GM12878 (cell line): ENCODE measurements around the gene TMEM86B. TPM values are rescaled to one million over a fixed set of nuclear protein-coding genes. Genes with fewer than 3 reads are reported as not detected.

Experiments used
- ATAC-seq: fragments of 200-7000 bp; cut with Tn5 transposase; 3 replicates; pipeline ENCODE4 v1.9.1; 2020; ENCODE audit warnings: mild to moderate bottlenecking, moderate library complexity
- BruUV-seq: library from RNA; stranded (reverse); fragments of 400-500 nt; replicated peaks from 2 replicates; lab custom pipeline; 2021; lab: Mats Ljungman, UMichigan
- CTCF ChIA-PET: fragments of 300-600 bp; sonication (Branson Sonifier 250); formaldehyde crosslinking; extraction: SDS; loops from one replicate; lab custom pipeline; 2021; ENCODE audit warnings: inconsistent platforms; lab: Yijun Ruan, JAX
- POLR2A ChIA-PET: fragments of 350-600 bp; formaldehyde crosslinking; extraction: SDS; loops from one replicate; lab custom pipeline; 2021; ENCODE audit warnings: inconsistent platforms; lab: Charles Lee
- RAD21 ChIA-PET: fragments of 300-600 bp; sonication (Branson Sonifier 250); formaldehyde crosslinking; loops from one replicate; lab custom pipeline; 2023; ENCODE audit warnings: antibody characterized with exemption; ENCODE audit not compliant: unreplicated experiment; lab: Charles Lee
- SMC1A ChIA-PET: fragments of 300-600 bp; sonication (Branson Sonifier 250); formaldehyde crosslinking; loops from one replicate; lab custom pipeline; 2023; ENCODE audit not compliant: unreplicated experiment, uncharacterized antibody; lab: Charles Lee
- DNase-seq: peaks from one replicate; pipeline ENCODE4 v3.0.0-alpha.2; 2011; ENCODE audit warnings: low read depth, low spot score
- FAIRE-seq: peaks from 3 replicates; lab custom pipeline; 2011; peaks lifted over from hg19 to GRCh38; lab: Jason Lieb, UNC
- H2AFZ ChIP-seq: 2 replicates; pipeline ENCODE4 v1.6.0; 2011; ENCODE audit warnings: low read depth, low read length, control low read depth; ENCODE audit not compliant: control insufficient read depth
- H3K27ac ChIP-seq: 2 replicates; pipeline ENCODE4 v1.5.1; 2011; ENCODE audit warnings: control low read depth; ENCODE audit not compliant: control insufficient read depth, insufficient read depth
- H3K27me3 ChIP-seq, 2 experiments: replicated peaks in 1 of 2; 2 replicates each; pipeline versions ENCODE4 v1.6.0 to v1.6.1; 2011; ENCODE audit warnings: low read length in 1 of 2; ENCODE audit not compliant: control insufficient read depth in 2 of 2, insufficient read depth in 2 of 2
- H3K36me3 ChIP-seq, 2 experiments: 2 replicates each; pipeline ENCODE4 v1.5.1; 2011; ENCODE audit warnings: low read length in 1 of 2; ENCODE audit not compliant: control insufficient read depth in 2 of 2, insufficient read depth in 2 of 2
- H3K4me1 ChIP-seq: 2 replicates; pipeline ENCODE4 v1.6.1; 2011; ENCODE audit warnings: mild to moderate bottlenecking, low read length, moderate library complexity, mixed read lengths; ENCODE audit not compliant: control insufficient read depth, insufficient read depth
- H3K4me2 ChIP-seq: 2 replicates; pipeline ENCODE4 v1.6.0; 2011; ENCODE audit warnings: control low read depth; ENCODE audit not compliant: control insufficient read depth, insufficient read depth
- H3K4me3 ChIP-seq: fragments of 200-600 bp; sonication (generic); 2 replicates; pipeline ENCODE4 v1.5.1; 2016
- H3K79me2 ChIP-seq: 2 replicates; pipeline ENCODE4 v1.6.0; 2011; ENCODE audit warnings: low read length; ENCODE audit not compliant: control insufficient read depth, insufficient read depth
- H3K9ac ChIP-seq: 2 replicates; pipeline ENCODE4 v1.8.0; 2011; ENCODE audit warnings: low read length, control low read depth, mixed read lengths; ENCODE audit not compliant: control insufficient read depth, insufficient read depth
- H3K9me3 ChIP-seq: replicated peaks from 3 replicates; pipeline ENCODE4 v1.5.1; 2011; ENCODE audit warnings: mild to moderate bottlenecking, low read length; ENCODE audit not compliant: control insufficient read depth, insufficient read depth
- H4K20me1 ChIP-seq: 2 replicates; pipeline ENCODE4 v1.6.0; 2011; ENCODE audit not compliant: control insufficient read depth, insufficient read depth
- CBX3 ChIP-seq: fragments of 200-600 bp; sonication (generic); IDR thresholded peaks from 2 replicates; pipeline ENCODE4 v1.6.1; 2016; ENCODE audit warnings: low read depth, borderline replicate concordance
- EGR1 ChIP-seq, 2 experiments: IDR thresholded peaks; 1 replicate in 1 of 2; 2 replicates in 1 of 2; pipeline ENCODE4 v1.6.1; 2011 to 2012; ENCODE audit warnings: low read depth in 2 of 2, low read length in 2 of 2, borderline replicate concordance in 1 of 2, mild to moderate bottlenecking in 1 of 2, moderate library complexity in 1 of 2
- ESRRA ChIP-seq: IDR thresholded peaks from 2 replicates; pipeline ENCODE4 v1.6.1; 2012; ENCODE audit warnings: mild to moderate bottlenecking, low read length, improper control_type of control experiment
- POLR2A ChIP-seq: IDR thresholded peaks from 2 replicates; pipeline ENCODE4 v1.6.1; 2011; ENCODE audit warnings: low read depth, mild to moderate bottlenecking, low read length
- RB1 ChIP-seq: fragments of 450-650 bp; formaldehyde crosslinking; IDR thresholded peaks from 2 replicates; pipeline ENCODE4 v1.6.1; 2017; ENCODE audit warnings: mild to moderate bottlenecking, borderline replicate concordance
- SMAD1 ChIP-seq: fragments of 450-650 bp; IDR thresholded peaks from 2 replicates; pipeline ENCODE4 v1.6.1; 2018; ENCODE audit warnings: mild to moderate bottlenecking, low read depth; ENCODE audit not compliant: partially characterized antibody
- SPI1 ChIP-seq: IDR thresholded peaks from 2 replicates; pipeline ENCODE4 v1.6.1; 2011; ENCODE audit warnings: low read depth, mild to moderate bottlenecking, low read length, moderate library complexity, borderline replicate concordance; ENCODE audit not compliant: insufficient read depth
- WRNIP1 ChIP-seq: IDR thresholded peaks from 2 replicates; pipeline ENCODE4 v1.6.1; 2011; ENCODE audit warnings: low read depth, low read length, improper control_type of control experiment, borderline replicate concordance
- WGBS: methylation state at CpG from one replicate; pipeline ENCODE4 v1.1.6; 2016; ENCODE audit warnings: low lambda C conversion rate; ENCODE audit not compliant: insufficient replicate concordance, insufficient coverage; ENCODE audit errors: missing lambda C conversion rate; 5-methylcytosine and 5-hydroxymethylcytosine counted together
- in situ Hi-C: fragments of 300-500 bp; cut with MboI; formaldehyde crosslinking; loops from 9 replicates; pipeline ENCODE4 v1.14.3; 2018; ENCODE audit warnings: mixed read lengths
- intact Hi-C: fragments of 100-400 bp; cut with micrococcal nuclease; formaldehyde crosslinking; loops from one replicate; pipeline ENCODE4 v1.14.2; 2022; ENCODE audit not compliant: unreplicated experiment
- polyA plus RNA-seq, 11 experiments: library from polyadenylated mRNA; depleted of rRNA in 4 of 11; unstranded in 6 of 11; stranded (reverse) in 5 of 11; fragments of >200 nt; fragmentation: Nextera tagmentation in 4 of 11; fragmentation: Illumina TruSeq in 1 of 11; extraction: Ambion mirVana in 4 of 11; extraction: Trizol in 1 of 11; gene quantifications; 1 replicate in 1 of 11; 2 replicates in 10 of 11; pipeline versions ENCODE4 v1.2.1 to v1.2.3, GENCODE V29; 2011 to 2016; ENCODE audit warnings: inconsistent platforms in 2 of 11, missing spikeins in 2 of 11, low read depth in 1 of 11
- total RNA-seq, 4 experiments: library from RNA; depleted of rRNA in 3 of 4; stranded (reverse); fragments of >200 nt in 3 of 4; fragmentation: Illumina TruSeq in 1 of 4; extraction: Trizol in 1 of 4; gene quantifications; 2 replicates each; pipeline versions ENCODE4 v1.2.1 to v1.2.3, GENCODE V29; 2013 to 2021
- TF ChIP-seq, protein P1 (sequence below): fragments of 450-650 bp; IDR thresholded peaks from 2 replicates; pipeline ENCODE4 v1.6.1; 2016; ENCODE audit warnings: mild to moderate bottlenecking

Gene TMEM86B
- total and polyA plus RNA-seq, 10 of the 15 experiments (the other 5 are each of a cell fraction or from before 2014, with no cell fraction given), result 0.26 to 10.6 (median 1.8) TPM

DNA sequence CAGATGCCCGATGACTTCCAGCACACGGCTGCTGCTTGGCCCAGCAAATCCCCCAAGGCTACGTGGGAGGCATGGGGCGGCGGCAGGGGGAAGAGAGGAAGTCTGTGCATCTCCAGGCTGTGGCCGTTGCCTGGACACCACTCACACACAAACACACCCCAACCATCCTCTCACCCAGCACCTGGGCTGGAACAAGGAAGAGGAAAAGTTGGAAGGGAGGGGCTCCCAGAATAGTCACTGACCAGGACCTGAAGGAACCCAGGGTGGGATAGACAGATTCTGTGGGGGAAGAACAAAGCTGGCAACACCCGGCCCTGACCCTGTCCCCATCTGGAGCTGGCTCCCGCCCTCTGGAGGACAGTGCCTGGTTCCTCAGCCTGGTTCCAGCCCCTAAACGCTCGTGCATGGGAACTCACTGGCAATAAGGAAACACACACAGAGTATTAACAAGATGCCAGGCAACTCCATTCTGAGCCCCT is 19.1 kb upstream of the TMEM86B start:
- TF ChIP-seq EGR1 (IDR thresholded peaks at IDR 0.05; ENCODE audit: borderline replicate concordance in 1 of 2, low read depth in 2 of 2, low read length in 2 of 2) (0 out of 3 replicates have a peak, but pooled peaks of 1 of the 2 experiments have one; percentile 10), RB1 (no peak), SPI1 (0 out of 2 replicates have a peak, but pooled peaks have one; percentile 4)
- ChIA-PET RAD21 (no interaction called here), CTCF (interaction anchor here (1.0 kb wide), 1 partner anchor 44 kb away, joined by 3 read pairs; no protein-coding TSS in a partner anchor), POLR2A (no interaction called here), SMC1A (interaction anchor here (1.0 kb wide), 1 partner anchor 12 kb away, joined by 3 read pairs; no protein-coding TSS in a partner anchor)
- in situ Hi-C loops, result no loop called here
- intact Hi-C loops, result no loop called here
- no peak overlapping the region for H3K4me3 ChIP-seq
- BruUV-seq, result no TSS peak
- H3K36me3 ChIP-seq, result peaks cover 21 to 52% of the 10 kb centered on the region in 2 experiments
- peaks cover 3% of the 10 kb centered on the region; the same call in 1 of the 2 replicates for H4K20me1 ChIP-seq
- DNase-seq, result no peak
- H3K79me2 ChIP-seq, result peaks cover 49% of the 10 kb centered on the region
- FAIRE-seq, result no peak
- H3K9ac ChIP-seq, result no peak overlapping the region
- no peak overlapping the region for H2AFZ ChIP-seq
- WGBS, result 40% methylated on average over 10 of the region's 10 CpGs
- peaks cover 15% of the 10 kb centered on the region for H3K4me1 ChIP-seq
- ATAC-seq, result no peak
- no peak overlapping the region for H3K27ac ChIP-seq
- no peaks in the 10 kb centered on the region for H3K9me3 ChIP-seq
- no peaks in the 10 kb centered on the region for H3K27me3 ChIP-seq
- H3K4me2 ChIP-seq, result no peak overlapping the region

DNA sequence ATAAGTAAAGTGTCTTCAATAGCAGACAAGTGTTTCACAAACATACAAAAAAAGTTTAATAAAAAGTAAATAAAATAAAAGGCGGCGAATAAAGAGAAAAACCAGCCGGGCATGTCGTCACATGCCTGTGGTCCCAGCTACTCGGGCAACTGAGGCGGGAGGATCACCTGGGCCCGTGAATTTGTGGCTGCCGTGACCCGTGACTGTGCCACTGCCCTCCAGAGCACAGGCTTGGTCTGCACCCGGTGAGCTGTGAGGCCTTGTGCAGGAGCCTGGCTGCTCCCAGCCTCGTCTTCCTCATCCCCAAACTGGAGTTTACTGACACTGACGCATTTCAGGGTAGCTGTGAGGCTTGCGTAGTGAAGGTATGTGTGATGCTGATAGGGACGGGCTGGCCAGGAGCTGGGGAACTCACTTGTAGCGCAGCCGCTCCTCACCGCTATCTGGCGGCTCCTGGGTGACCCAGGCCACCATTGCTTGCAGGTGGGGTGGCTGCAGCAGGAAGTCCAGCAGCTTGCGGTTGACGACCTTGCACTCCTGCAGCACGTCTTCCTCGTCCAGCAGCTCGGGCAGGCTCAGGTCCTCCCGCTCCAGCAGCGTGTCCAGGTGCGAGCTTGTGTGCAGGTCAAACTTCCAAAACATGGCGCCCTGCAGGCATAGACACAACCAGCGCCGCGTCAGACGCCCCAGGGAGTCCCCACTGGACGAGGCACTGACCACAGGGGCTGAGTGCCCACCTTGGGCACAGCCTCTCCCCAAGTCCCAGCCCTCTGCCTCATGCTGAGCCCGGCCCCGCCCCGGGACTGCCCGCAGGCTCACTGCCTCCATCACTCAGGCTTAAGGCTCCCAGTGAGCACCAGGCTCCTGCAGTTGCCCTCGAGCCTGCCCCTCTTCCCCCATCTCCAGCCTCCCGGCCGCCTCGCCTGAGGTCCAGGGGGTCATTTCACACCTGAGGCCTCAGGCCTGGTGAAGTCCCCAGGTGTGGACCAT is 18.2 kb upstream of the TMEM86B start:
- WGBS, result 89% methylated on average over 40 of the region's 40 CpGs
- H3K79me2 ChIP-seq, result peaks cover 40% of the 10 kb centered on the region
- CTCF ChIA-PET, result no interaction called here
- no peak overlapping the region for H3K4me2 ChIP-seq
- intact Hi-C loops, result no loop called here
- no peak for TF ChIP-seq SMAD1
- TF ChIP-seq ESRRA, result no peak
- TF ChIP-seq WRNIP1, result no peak
- TF ChIP-seq, protein P1, sequence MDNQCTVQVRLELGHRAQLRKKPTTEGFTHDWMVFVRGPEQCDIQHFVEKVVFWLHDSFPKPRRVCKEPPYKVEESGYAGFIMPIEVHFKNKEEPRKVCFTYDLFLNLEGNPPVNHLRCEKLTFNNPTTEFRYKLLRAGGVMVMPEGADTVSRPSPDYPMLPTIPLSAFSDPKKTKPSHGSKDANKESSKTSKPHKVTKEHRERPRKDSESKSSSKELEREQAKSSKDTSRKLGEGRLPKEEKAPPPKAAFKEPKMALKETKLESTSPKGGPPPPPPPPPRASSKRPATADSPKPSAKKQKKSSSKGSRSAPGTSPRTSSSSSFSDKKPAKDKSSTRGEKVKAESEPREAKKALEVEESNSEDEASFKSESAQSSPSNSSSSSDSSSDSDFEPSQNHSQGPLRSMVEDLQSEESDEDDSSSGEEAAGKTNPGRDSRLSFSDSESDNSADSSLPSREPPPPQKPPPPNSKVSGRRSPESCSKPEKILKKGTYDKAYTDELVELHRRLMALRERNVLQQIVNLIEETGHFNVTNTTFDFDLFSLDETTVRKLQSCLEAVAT, result no peak
- TF ChIP-seq POLR2A, result peak; percentile 46; the same call in 1 of the 2 replicates
- no peak for TF ChIP-seq CBX3
- TF ChIP-seq, all 136 proteins: peak for 1
- H3K9me3 ChIP-seq, result no peaks in the 10 kb centered on the region
- ChIA-PET RAD21 (no interaction called here), SMC1A (interaction anchor here (0.9 kb wide), 1 partner anchor 9 kb away, joined by 3 read pairs; no protein-coding TSS in a partner anchor), POLR2A (interaction anchor here (0.7 kb wide), 1 partner anchor 9 kb away, joined by 5 read pairs; no protein-coding TSS in a partner anchor)
- H3K27ac ChIP-seq, result no peak overlapping the region
- no peak overlapping the region for H3K4me3 ChIP-seq
- DNase-seq, result no peak
- peaks cover 10% of the 10 kb centered on the region for H3K4me1 ChIP-seq
- no peak overlapping the region for H2AFZ ChIP-seq
- ATAC-seq, result no peak
- H4K20me1 ChIP-seq, result peaks cover 3% of the 10 kb centered on the region; the same call in 1 of the 2 replicates
- no peaks in the 10 kb centered on the region for H3K27me3 ChIP-seq
- in situ Hi-C loops, result no loop called here
- BruUV-seq, result no TSS peak
- H3K36me3 ChIP-seq, result peaks cover 22 to 61% of the 10 kb centered on the region in 2 experiments
- H3K9ac ChIP-seq, result no peak overlapping the region
- FAIRE-seq, result no peak
